Daoy (cell line): ENCODE measurements around the gene ELFN1. TPM values are rescaled to one million over a fixed set of nuclear protein-coding genes. Genes with fewer than 3 reads are reported as not detected.
"Not testable (repeated sequence)": the region's sequence is repeated elsewhere in the genome, so short reads cannot be mapped to it uniquely, and the experiment has no call there.

Source experiments
- DNase-seq: peaks from one replicate; pipeline ENCODE4 v3.0.0-alpha.2; 2015; ENCODE audit warnings: low read depth
- total RNA-seq: library from RNA; depleted of rRNA; stranded (reverse); fragments of >200 nt; shearing (Covaris generic); gene quantifications from 2 replicates; pipeline ENCODE4 v1.2.3, GENCODE V29; 2014

The ELFN1 gene
- total RNA-seq, 1 experiment from 2014 or later, result 1.1 TPM

DNA sequence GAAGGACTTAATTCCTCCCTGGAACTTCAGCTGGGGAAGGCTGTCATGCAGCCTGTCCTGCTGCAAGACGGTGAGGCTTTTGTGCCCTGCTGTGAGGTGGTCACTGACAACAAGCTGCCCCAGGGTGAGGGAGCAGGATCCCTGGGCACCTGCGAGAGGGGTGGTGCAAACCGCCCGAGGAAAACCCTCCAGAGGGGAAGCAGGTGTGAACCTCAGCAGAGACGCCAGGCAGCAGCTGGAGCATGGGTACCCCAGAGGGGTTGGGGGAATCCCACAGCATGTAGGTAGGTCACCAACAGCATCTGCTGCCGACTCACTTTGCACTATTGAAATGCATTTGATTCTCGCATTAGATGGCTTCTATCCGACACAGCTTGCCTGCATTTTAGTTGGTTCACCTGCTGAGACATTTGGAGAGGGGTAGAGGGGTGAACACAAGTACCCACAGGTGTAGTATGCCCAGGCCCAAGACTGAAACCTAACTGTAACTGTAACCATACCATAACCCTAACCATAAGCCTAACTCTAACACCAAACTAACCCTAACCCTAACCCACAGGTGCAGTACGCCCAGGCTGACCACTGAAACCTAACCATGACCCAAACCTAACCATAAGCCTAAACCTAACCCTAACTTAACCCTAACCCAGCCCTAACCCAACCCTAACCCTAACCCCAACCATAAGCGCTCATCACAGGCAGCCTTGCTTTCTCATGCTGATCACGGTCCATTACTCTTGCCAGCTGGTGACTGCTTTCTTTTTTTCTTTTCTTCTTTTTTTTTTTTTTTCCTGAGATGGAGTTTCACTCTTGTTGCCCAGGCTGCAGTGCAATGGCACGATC, 85.9 kb downstream of the ELFN1 start:
- no peak for DNase-seq

- no peak for DNase-seq
These were observed 87.5 kb downstream of the ELFN1 start for GRCh38 chr7:1757601-1758000.

DNA sequence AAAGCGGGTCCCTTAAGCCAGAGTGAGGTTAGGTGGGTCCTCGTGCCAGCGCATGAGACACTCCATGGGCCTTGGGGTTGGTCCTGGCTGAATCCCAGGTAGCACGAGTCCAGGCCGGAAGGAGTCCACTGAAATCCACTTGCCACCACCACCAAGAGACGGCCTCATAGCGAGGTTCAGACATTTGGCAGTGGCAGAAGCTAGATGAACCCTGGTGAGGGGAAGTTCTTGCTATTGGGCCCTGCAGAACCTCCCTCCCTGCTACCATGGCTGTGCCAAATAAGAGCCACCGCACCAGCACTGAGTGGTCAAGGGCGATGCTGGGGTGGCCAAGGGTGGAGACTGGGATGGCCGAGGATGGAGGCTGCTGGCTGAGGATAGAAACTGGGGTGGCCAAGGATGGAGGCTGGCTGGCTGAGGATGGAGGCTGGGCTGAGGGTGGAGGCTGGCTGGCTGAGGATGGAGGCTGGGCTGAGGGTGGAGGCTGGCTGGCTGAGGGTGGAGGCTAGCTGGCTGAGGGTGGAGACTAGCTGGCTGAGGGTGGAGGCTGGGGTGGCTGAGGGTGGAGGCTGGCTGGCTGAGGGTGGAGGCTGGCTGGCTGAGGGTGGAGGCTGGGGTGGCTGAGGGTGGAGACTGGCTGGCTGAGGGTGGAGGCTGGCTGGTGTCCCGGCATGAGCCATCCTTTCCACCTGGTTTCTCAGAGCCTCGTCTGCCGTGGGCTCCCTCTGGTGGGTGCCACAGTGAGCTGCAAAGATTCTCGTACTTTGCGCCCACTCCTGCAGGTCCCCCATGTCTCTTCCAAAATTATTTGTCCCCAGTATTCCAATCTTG, 88.2 kb downstream of the ELFN1 start:
- peak; percentile 77 for DNase-seq

DNA sequence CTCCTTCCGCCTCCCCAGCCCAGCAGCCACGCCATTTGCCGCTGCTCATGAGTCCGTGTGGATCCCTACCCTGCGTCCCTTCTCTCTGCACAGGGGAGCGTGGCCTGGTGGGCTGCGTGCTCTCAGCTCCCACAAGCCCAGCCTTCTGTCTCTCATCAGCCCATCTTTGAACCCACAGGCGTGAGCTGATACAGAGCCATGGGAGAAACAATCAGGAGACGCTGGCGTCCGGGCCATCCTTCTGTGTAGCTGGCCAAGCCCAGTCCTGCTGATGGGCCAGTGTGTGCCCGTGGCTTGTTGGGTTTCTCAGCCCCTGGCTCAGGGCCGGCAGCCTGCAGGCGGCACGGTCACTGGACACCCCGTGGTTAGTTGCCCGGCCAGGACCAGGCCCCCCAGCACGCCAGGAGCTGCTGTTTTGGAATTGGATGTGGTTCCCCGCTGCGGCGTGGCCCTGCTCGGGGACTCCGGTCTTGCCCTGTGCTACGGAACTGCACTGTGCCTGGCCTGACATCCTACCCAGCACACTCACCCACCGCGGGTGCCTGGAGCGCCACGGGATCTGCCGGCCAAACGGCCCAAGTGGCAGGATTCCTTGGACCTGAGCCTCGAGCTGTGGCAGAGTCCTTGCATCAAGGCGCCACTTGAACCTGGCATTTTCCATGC, 88.9 kb downstream of the ELFN1 start:
- DNase-seq, result no peak

GRCh38 chr7:1761097-1761496, 91.0 kb downstream of the ELFN1 start:
- DNase-seq, result no peak

GRCh38 chr7:1761774-1762173, 91.7 kb downstream of the ELFN1 start:
- DNase-seq, result no peak

DNA sequence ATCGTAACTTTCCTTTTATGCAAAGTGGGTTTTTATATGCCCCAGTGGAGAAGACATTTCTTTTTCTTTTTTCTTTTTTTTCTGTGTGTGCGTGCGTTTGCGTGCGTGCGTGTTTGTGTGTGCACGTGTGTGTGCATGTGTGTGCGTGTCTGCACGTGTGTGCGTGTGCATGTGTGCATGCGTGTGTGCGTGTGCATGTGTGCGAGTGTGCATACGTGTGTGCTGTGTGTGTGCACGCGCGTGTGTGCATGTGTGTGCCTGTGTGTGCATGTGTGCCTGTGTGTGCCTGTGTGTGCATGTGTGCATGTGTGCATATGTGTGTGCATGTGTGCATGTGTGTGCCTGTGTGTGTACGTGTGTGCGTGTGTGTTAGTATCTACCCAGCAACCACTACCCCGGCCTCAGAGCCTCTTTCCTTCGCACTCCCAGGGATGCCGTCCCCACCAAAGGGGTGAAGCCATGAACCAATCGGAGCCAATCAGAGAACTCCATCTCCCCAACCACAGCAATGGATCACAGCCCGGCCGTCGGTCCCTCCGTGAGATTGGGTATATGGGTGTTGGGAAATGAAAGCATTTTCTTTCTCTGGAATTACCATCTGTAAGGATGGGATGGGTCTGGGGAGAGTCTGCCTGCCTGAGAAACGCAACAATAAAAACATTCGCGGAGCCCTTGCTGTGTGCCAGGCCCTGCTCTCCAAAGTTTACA, 92.3 kb downstream of the ELFN1 start:
- DNase-seq, result no peak

GRCh38 chr7:1763033-1763432, 93.0 kb downstream of the ELFN1 start:
- DNase-seq, result no peak

DNA sequence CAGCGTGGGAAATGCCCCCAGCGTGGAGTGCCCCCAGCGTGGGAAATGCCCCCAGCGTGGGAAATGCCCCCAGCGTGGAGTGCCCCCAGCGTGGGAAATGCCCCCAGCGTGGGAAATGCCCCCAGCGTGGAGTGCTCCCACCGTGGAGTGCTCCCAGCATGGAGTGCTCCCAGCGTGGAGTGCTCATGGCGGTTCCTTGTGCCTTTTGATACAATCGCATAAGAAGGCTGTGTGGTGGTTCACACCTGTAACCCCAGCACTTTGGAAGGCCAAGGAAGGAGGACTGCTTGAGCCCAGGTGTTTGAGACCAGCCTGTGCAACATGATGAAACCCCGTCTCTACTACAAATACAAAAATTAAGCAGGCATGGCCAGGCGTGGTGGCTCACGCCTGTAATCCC, 93.8 kb downstream of the ELFN1 start:
- DNase-seq, result not testable (repeated sequence)

GRCh38 chr7:1765336-1765735, 95.3 kb downstream of the ELFN1 start:
- DNase-seq, result no peak

DNA sequence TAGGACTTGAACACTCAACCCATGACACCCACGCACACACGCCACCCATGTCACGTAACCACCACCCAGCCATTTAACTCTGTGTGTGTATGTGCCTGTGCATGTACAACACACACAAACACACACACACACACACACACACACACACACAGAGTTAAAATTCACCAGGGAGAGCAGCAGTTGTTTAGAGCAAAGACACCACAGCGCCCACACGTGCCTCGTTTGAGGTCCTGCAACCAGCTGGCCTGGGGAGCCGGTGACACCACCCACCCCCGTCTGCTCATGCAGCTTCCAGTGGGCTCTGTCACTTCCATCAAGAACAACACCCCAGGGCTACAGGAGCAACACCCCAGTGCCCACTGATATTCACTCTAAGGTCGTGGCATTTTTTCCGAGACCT, 97.4 kb downstream of the ELFN1 start:
- peak; percentile 51 for DNase-seq

GRCh38 chr7:1768832-1769231, 98.8 kb downstream of the ELFN1 start:
- no peak for DNase-seq

DNA sequence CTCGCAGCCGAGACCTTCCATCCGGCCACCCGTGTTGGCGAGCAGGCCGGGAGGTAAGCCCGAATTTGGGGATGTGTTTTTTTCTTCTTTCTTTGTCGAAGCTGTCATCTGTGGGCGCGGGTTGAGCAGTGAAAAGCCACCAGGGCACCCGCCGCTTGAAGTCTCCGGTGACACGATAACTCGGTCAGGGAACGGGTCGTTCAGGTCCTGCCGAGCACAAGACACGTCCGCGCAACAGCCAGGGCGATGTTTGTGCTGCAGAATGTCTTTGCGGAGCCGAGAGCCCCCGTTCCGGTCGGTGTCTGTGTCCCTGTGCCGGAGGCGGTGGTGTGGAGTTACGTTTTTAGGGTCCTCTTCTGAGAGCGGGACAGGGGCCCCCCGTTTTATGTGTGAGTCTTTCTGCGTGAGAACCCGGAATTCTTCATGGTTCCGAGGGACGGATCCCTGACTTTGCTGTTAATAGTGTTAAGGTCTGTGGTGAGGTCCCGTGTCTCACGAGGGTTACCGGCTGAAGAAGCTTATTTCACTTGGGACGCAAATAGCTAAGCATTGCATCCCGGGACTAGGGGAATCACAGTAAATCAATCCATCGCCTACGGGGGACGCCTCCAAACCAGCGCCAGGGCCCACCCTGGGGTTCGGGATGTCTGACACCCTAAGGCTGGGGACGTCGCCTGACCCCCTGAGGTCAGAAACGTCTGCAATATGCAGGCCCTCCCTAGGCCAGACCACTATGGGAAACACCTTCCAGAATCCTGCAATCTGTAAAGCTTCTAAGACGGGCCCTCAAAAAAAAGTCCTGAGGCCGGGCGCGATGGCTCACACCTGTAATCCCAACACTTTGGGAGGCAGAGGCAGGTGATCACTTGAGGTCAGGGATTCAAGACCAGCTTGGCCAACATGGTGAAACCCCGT, 99.5 kb downstream of the ELFN1 start:
- DNase-seq, result no peak

- no peak for DNase-seq
These were observed 100.3 kb downstream of the ELFN1 start for GRCh38 chr7:1770331-1770730.

DNA sequence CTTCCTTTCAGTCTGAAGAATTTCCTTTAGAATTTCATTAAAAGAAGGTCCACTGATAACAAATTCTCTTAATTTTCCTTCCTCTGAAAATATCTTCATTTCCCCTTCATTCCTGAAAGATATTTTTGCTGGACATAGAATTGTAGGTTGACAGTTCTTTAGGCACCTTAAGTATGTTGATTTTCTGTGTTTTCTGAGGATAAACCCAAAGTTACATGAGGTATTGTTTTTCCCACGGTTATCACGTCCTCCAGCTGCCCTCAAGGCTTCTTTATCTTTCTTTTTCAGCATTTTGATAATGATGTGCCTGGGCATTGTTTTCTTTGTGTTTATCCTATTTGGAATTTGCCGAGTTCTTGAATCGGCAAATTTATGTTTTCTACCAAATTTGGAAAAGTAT, 105.3 kb downstream of the ELFN1 start:
- no peak for DNase-seq

DNA sequence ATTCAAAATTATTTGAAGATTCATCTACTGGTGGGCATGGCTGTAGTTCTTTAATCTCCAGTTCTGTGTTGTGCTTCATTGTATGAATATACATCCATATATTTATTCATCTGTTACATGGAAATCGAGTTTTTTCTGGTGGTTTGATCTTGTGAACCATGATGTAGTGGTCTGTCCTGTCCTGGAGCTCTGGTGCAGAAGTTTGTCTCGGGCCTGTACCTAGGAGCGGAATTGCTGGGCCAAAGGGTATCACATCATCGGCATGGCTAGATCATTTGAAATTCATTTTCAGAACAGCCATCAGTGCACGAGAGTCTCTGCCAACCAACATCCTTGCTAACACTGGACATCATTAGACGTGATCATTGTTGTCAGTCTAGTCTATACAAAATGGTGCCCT, 107.0 kb downstream of the ELFN1 start:
- DNase-seq, result no peak

GRCh38 chr7:1779445-1779844, 109.4 kb downstream of the ELFN1 start:
- DNase-seq, result no peak

GRCh38 chr7:1781369-1781768, 111.3 kb downstream of the ELFN1 start:
- no peak for DNase-seq

- no peak for DNase-seq
These were observed 115.8 kb downstream of the ELFN1 start for GRCh38 chr7:1785839-1786238.

- DNase-seq, result no peak
These were observed 117.2 kb downstream of the ELFN1 start for GRCh38 chr7:1787241-1787640.
